H9 (cell line): ENCODE data around the gene OBP2B. TPM values are rescaled to one million over a fixed set of nuclear protein-coding genes. Genes with fewer than 3 reads are reported as not detected.
"Not testable (repeated sequence)": the region's sequence is repeated elsewhere in the genome, so short reads cannot be mapped to it uniquely, and the experiment has no call there.

Experiments
- DNase-seq: peaks from one replicate; pipeline ENCODE4 v3.0.0-alpha.2; 2017
- H2AFZ ChIP-seq: one replicate; pipeline ENCODE4 v1.6.1; 2013; ENCODE audit warnings: mild to moderate bottlenecking, low read length, control low read depth, moderate library complexity
- H2AK5ac ChIP-seq: 2 replicates; pipeline ENCODE4 v1.6.1; 2013; ENCODE audit warnings: low read length, control low read depth, mixed read lengths; ENCODE audit not compliant: insufficient read length
- H2BK120ac ChIP-seq: one replicate; pipeline ENCODE4 v1.6.1; 2013; ENCODE audit warnings: low read depth, mild to moderate bottlenecking, low read length, control low read depth, inconsistent platforms; ENCODE audit not compliant: poor library complexity, severe bottlenecking
- H2BK12ac ChIP-seq: 2 replicates; pipeline ENCODE4 v1.6.1; 2013; ENCODE audit warnings: low read length, control low read depth, mixed read lengths, low read depth; ENCODE audit not compliant: insufficient read length
- H2BK15ac ChIP-seq: 2 replicates; pipeline ENCODE4 v1.6.1; 2013; ENCODE audit warnings: low read depth, low read length, control low read depth
- H2BK20ac ChIP-seq: one replicate; pipeline ENCODE4 v1.6.1; 2013; ENCODE audit warnings: low read depth, mild to moderate bottlenecking, low read length, control low read depth, inconsistent platforms; ENCODE audit not compliant: poor library complexity, severe bottlenecking
- H2BK5ac ChIP-seq: 2 replicates; pipeline ENCODE4 v1.6.1; 2013; ENCODE audit warnings: low read length, control low read depth, mixed read lengths; ENCODE audit not compliant: insufficient read length
- H3K14ac ChIP-seq: 2 replicates; pipeline ENCODE4 v1.6.1; 2013; ENCODE audit warnings: low read length, control low read depth; ENCODE audit not compliant: insufficient read depth
- H3K18ac ChIP-seq: 2 replicates; pipeline ENCODE4 v1.6.1; 2013; ENCODE audit warnings: low read depth, mild to moderate bottlenecking, mixed read lengths, low read length, control low read depth; ENCODE audit not compliant: insufficient read length
- H3K23ac ChIP-seq: 2 replicates; pipeline ENCODE4 v1.6.1; 2013; ENCODE audit warnings: low read length, control low read depth, mixed read lengths, low read depth; ENCODE audit not compliant: insufficient read length
- H3K23me2 ChIP-seq: 2 replicates; pipeline ENCODE4 v1.6.1; 2013; ENCODE audit warnings: low read depth, mild to moderate bottlenecking, mixed read lengths, low read length, control low read depth; ENCODE audit not compliant: insufficient read length, poor library complexity, severe bottlenecking
- H3K27ac ChIP-seq: 2 replicates; pipeline ENCODE4 v1.5.1; 2013; ENCODE audit warnings: low read length, control low read depth, mixed read lengths, low read depth; ENCODE audit not compliant: insufficient read length
- H3K27me3 ChIP-seq: 2 replicates; pipeline ENCODE4 v1.6.1; 2013; ENCODE audit warnings: low read length, control low read depth, inconsistent platforms; ENCODE audit not compliant: insufficient read depth
- H3K4ac ChIP-seq: 2 replicates; pipeline ENCODE4 v1.6.1; 2013; ENCODE audit warnings: low read depth, mild to moderate bottlenecking, control low read depth, inconsistent platforms, low read length, moderate library complexity
- H3K4me1 ChIP-seq: 2 replicates; pipeline ENCODE4 v1.6.1; 2013; ENCODE audit warnings: low read length, control low read depth, inconsistent platforms; ENCODE audit not compliant: insufficient read depth
- H3K4me2 ChIP-seq: 2 replicates; pipeline ENCODE4 v1.6.1; 2013; ENCODE audit warnings: low read length, control low read depth, mixed read lengths; ENCODE audit not compliant: insufficient read length, insufficient read depth
- H3K56ac ChIP-seq: 2 replicates; pipeline ENCODE4 v1.6.1; 2013; ENCODE audit warnings: low read depth, mild to moderate bottlenecking, mixed read lengths, low read length, control low read depth; ENCODE audit not compliant: insufficient read length
- H3K79me1 ChIP-seq: 2 replicates; pipeline ENCODE4 v1.6.1; 2013; ENCODE audit warnings: low read depth, mild to moderate bottlenecking, moderate library complexity, low read length, control low read depth, inconsistent platforms; ENCODE audit not compliant: insufficient read depth, poor library complexity, severe bottlenecking
- H3K79me2 ChIP-seq: 2 replicates; pipeline ENCODE4 v1.6.1; 2013; ENCODE audit warnings: low read length, control low read depth, inconsistent platforms; ENCODE audit not compliant: insufficient read depth
- H3K9ac ChIP-seq: 2 replicates; pipeline ENCODE4 v1.6.1; 2013; ENCODE audit warnings: low read length, control low read depth, mixed read lengths; ENCODE audit not compliant: insufficient read length; ENCODE audit errors: extremely low read depth
- H3K9me3 ChIP-seq: one replicate; pipeline ENCODE4 v1.6.1; 2013; ENCODE audit warnings: low read depth, low read length, inconsistent platforms; ENCODE audit not compliant: control insufficient read depth
- H3T11ph ChIP-seq: one replicate; pipeline ENCODE4 v1.6.1; 2013; ENCODE audit warnings: mild to moderate bottlenecking, low read length, control low read depth, inconsistent platforms
- H4K20me1 ChIP-seq: one replicate; pipeline ENCODE4 v1.6.1; 2013; ENCODE audit not compliant: control insufficient read depth, insufficient read length, insufficient read depth
- H4K5ac ChIP-seq: 2 replicates; pipeline ENCODE4 v1.6.1; 2013; ENCODE audit warnings: low read depth, mild to moderate bottlenecking, mixed read lengths, low read length, control low read depth; ENCODE audit not compliant: insufficient read length
- H4K8ac ChIP-seq: replicated peaks from 2 replicates; pipeline ENCODE4 v1.6.1; 2013; ENCODE audit warnings: low read length, control low read depth, mixed read lengths, low read depth; ENCODE audit not compliant: insufficient read length
- H4K91ac ChIP-seq: 2 replicates; pipeline ENCODE4 v1.6.1; 2013; ENCODE audit warnings: low read depth, mild to moderate bottlenecking, moderate library complexity, mixed read lengths, low read length, control low read depth; ENCODE audit not compliant: insufficient read length
- H3K27ac Mint-ChIP-seq, 3 experiments: 2 replicates in 2 of 3; 3 replicates in 1 of 3; pipeline ENCODE4 v1.8.0; 2020 to 2021; ENCODE audit warnings: mixed read lengths in 3 of 3, mild to moderate bottlenecking in 1 of 3, moderate library complexity in 1 of 3
- H3K27me3 Mint-ChIP-seq: 2 replicates; pipeline ENCODE4 v1.8.0; 2021; ENCODE audit warnings: low read depth, mild to moderate bottlenecking, moderate library complexity, mixed read lengths
- H3K36me3 Mint-ChIP-seq, 3 experiments: 2 replicates in 2 of 3; 3 replicates in 1 of 3; pipeline ENCODE4 v1.8.0; 2020 to 2021; ENCODE audit warnings: low read depth in 3 of 3, mixed read lengths in 3 of 3; ENCODE audit not compliant: insufficient read depth in 1 of 3
- H3K4me1 Mint-ChIP-seq, 2 experiments: 2 replicates each; pipeline ENCODE4 v1.8.0; 2020; ENCODE audit warnings: mixed read lengths in 2 of 2
- H3K4me3 Mint-ChIP-seq, 2 experiments: 2 replicates in 1 of 2; 3 replicates in 1 of 2; pipeline ENCODE4 v1.8.0; 2020 to 2021; ENCODE audit warnings: mild to moderate bottlenecking in 2 of 2, mixed read lengths in 2 of 2, moderate library complexity in 1 of 2
- H3K9me3 Mint-ChIP-seq, 2 experiments: 2 replicates in 1 of 2; 3 replicates in 1 of 2; pipeline ENCODE4 v1.8.0; 2020; ENCODE audit warnings: mild to moderate bottlenecking in 2 of 2, mixed read lengths in 2 of 2, moderate library complexity in 1 of 2
- WGBS: extraction: QIAGEN DNeasy Blood & Tissue Kit; methylation state at CpG from one replicate; pipeline ENCODE4 v1.1.7; 2013; ENCODE audit warnings: missing lambda C conversion rate, low lambda C conversion rate, mixed read lengths; ENCODE audit not compliant: insufficient read length; ENCODE audit errors: extremely low coverage; 5-methylcytosine and 5-hydroxymethylcytosine counted together
- total RNA-seq: library from RNA; stranded (reverse); gene quantifications from 2 replicates; pipeline ENCODE4 v1.2.1, GENCODE V29; 2021

The OBP2B gene
- total RNA-seq, 1 experiment from 2014 or later, result not detected

GRCh38 chr9:133221994-133222393 is 12.9 kb upstream of the OBP2B start:
- not testable (repeated sequence) for H3K36me3 Mint-ChIP-seq, H3K27me3 ChIP-seq, DNase-seq, H2BK5ac ChIP-seq, H2AK5ac ChIP-seq, H3K79me1 ChIP-seq, H4K8ac ChIP-seq, H3K4me2 ChIP-seq, H3K4me3 Mint-ChIP-seq, H3K23ac ChIP-seq, H2BK15ac ChIP-seq, H3K27ac ChIP-seq, H3K9me3 ChIP-seq, H3K14ac ChIP-seq, H2BK20ac ChIP-seq, H4K20me1 ChIP-seq, H3K4ac ChIP-seq, H2BK12ac ChIP-seq, H3K27ac Mint-ChIP-seq, H3K56ac ChIP-seq, H3K9me3 Mint-ChIP-seq, H4K91ac ChIP-seq, H2AFZ ChIP-seq, H3T11ph ChIP-seq, H3K4me1 ChIP-seq, H3K79me2 ChIP-seq, H3K4me1 Mint-ChIP-seq, H3K18ac ChIP-seq, H3K23me2 ChIP-seq, H2BK120ac ChIP-seq, H4K5ac ChIP-seq, H3K9ac ChIP-seq
- WGBS, result no CpG with 5 or more reads among the region's 12 CpGs
- peaks cover 84% of the 10 kb centered on the region for H3K27me3 Mint-ChIP-seq
